ENCODE measurements around the gene SMC3. TPM values are rescaled to one million over a fixed set of nuclear protein-coding genes. Genes with fewer than 3 reads are reported as not detected.

The SMC3 gene
- total and polyA plus RNA-seq, 2 of the 4 experiments (the other 2 are of a cell fraction), result 15.0 to 15.2 TPM

DNA sequence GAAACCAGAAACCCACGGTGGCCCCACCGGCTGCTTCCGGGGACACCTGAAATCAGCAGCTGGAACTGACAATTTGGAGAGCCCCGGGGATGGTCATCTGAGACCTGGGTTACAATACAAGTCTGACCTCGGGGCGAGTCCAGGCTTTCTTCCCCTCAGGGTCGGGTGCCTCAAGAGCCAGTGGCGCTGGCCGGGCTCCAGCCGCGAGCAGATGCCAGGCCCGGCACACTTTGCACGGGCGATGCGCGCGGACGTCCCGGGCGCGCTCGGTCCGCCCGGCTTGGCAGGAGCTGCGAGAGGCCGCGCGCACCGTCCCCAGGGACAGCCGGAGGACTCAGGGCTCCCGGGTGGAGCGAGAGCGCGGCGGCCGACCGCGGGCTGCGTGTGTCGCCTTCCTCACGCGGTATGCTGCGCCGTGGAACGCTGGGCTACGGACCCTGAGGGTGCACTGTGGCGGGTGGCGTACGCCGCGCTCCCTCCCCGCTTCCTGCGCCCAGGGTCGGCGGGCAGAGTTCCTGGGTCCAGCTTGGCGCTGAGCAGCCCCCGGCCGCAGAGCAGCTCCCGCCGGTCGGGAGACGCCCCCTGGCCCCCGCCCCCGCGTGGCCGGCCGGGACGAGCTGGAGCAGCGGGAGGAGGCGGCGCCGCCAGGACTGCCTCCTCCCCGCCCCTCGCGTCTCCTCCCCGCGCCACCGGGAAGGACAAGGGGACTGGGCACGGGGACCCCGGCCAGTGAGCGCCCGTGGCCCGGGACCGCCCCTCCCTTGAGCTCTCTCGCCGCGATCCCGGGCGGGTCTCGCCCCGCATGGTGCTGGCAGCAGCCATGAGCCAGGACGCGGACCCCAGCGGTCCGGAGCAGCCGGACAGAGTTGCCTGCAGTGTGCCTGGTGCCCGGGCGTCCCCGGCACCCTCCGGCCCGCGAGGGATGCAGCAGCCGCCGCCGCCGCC is 76.4 kb downstream of the SMC3 start, which contains the start of gene RBM20 (continued):
- TF ChIP-seq SMC3 (IDR thresholded peaks at IDR 0.05; ENCODE audit: low read depth, low read length) (no peak), NFE2L2 (IDR thresholded peaks at IDR 0.05; ENCODE audit: low read depth, low read length) (no peak)

GRCh38 chr10:110644598-110645462 is 77.3 kb downstream of the SMC3 start:
- POLR2A ChIA-PET (ENCODE audit: unreplicated experiment), result no interaction called here
- Histone ChIP-seq H2AK5ac (ENCODE audit: low read depth, low read length) (no peak overlapping the region), H4K20me1 (ENCODE audit: insufficient read depth, low read length) (no peaks in the 10 kb centered on the region), H3K4me3 (ENCODE audit: insufficient read depth, low read depth, low read length) (peak overlapping the region; percentile 95), H3K9me1 (ENCODE audit: insufficient read depth, low read length) (no peaks in the 10 kb centered on the region), H3K36me3 (ENCODE audit: control insufficient read depth, insufficient read depth, low read length) (no peaks in the 10 kb centered on the region), H2AFZ (replicated peaks; ENCODE audit: low read length, poor library complexity) (peak overlapping the region; percentile 88), H2AK9ac (replicated peaks; ENCODE audit: low read depth, low read length, poor library complexity) (no peak overlapping the region), H3K4me2 (ENCODE audit: low read depth, low read length) (peak overlapping the region; percentile 97), H3K56ac (ENCODE audit: extremely low read depth, insufficient read depth, low read length) (no peak overlapping the region), H3K4me1 (ENCODE audit: control insufficient read depth, insufficient read depth, low read length) (peaks cover 2% of the 10 kb centered on the region; the same call in 1 of the 2 replicates), H4K5ac (ENCODE audit: low read depth, low read length) (no peak overlapping the region), H3K14ac (replicated peaks; ENCODE audit: low read depth, low read length) (no peak overlapping the region), H4K91ac (ENCODE audit: insufficient read depth, low read depth, low read length) (no peak overlapping the region), H3K9ac (ENCODE audit: low read depth, low read length) (peak overlapping the region; percentile 77), H3K23ac (ENCODE audit: low read depth, low read length) (peak overlapping the region; percentile 66; the same call in 1 of the 2 replicates), H3K18ac (ENCODE audit: low read depth, low read length) (no peak overlapping the region), H2BK120ac (ENCODE audit: low read depth, low read length) (no peak overlapping the region), H3K4ac (ENCODE audit: low read depth, low read length) (peak overlapping the region; percentile 20; the same call in 1 of the 2 replicates), H3K79me1 (ENCODE audit: low read depth in 1 of 2, low read length in 2 of 2) (no peaks in the 10 kb centered on the region), H2BK15ac (ENCODE audit: low read depth, low read length) (no peak overlapping the region), H3K9me3 (ENCODE audit: control insufficient read depth, insufficient read depth, low read length) (0 out of 2 replicates have a peak, but pooled peaks cover 2% of the 10 kb centered on the region), H3K27me3 (ENCODE audit: control insufficient read depth, insufficient read depth, low read length) (peaks cover 47% of the 10 kb centered on the region), H2BK20ac (ENCODE audit: low read depth, low read length) (no peak overlapping the region), H2BK5ac (ENCODE audit: low read depth, low read length, poor library complexity, severe bottlenecking) (no peak overlapping the region), H3K27ac (ENCODE audit: insufficient read depth, low read length) (no peak overlapping the region), H4K8ac (ENCODE audit: low read depth in 2 of 2, low read length in 2 of 2) (no peak overlapping the region)
- in situ Hi-C loops (cut with MboI; ENCODE audit: low sequenced_read_pairs) (no loop called here), intact Hi-C loops (cut with micrococcal nuclease) (loop anchor here (5.0 kb wide), 1 partner anchor 37 kb away; no protein-coding TSS in a partner anchor), dilution Hi-C loops (cut with HindIII; ENCODE audit: low sequenced_read_pairs, unreplicated experiment) (no loop called here)
- no peak for ATAC-seq (ENCODE audit: low read depth)
- WGBS, 2 experiments (ENCODE audit: extremely low coverage in 2 of 2, insufficient read length in 1 of 2), result no CpG with 5 or more reads among the region's 31 CpGs
- no peak for DNase-seq
- BruUV-seq (replicated peaks), result no TSS peak
- CTCF ChIA-PET, result interaction anchor here (0.6 kb wide), 1 partner anchor 253 kb away, joined by 3 read pairs; no protein-coding TSS in a partner anchor
- TF ChIP-seq NFE2L2 (IDR thresholded peaks at IDR 0.05; ENCODE audit: low read depth, low read length), result no peak
- TF ChIP-seq POLR2A (IDR thresholded peaks at IDR 0.05; ENCODE audit: low read depth, low read length), result no peak
- no peak for TF ChIP-seq BHLHE40 (IDR thresholded peaks at IDR 0.05; ENCODE audit: low read depth, low read length)
- no peak for TF ChIP-seq FOS (IDR thresholded peaks at IDR 0.05; ENCODE audit: low read depth, low read length)
- no peak for TF ChIP-seq ELK1 (IDR thresholded peaks at IDR 0.05; ENCODE audit: borderline replicate concordance, low read depth, low read length)
- no peak for TF ChIP-seq RCOR1 (IDR thresholded peaks at IDR 0.05; ENCODE audit: insufficient replicate concordance, low read length)
- no peak for TF ChIP-seq RFX5 (IDR thresholded peaks at IDR 0.05; ENCODE audit: low read depth, low read length)
- no peak for TF ChIP-seq MAZ (IDR thresholded peaks at IDR 0.05; ENCODE audit: borderline replicate concordance, low read depth, low read length)
- no peak for TF ChIP-seq MXI1 (IDR thresholded peaks at IDR 0.05; ENCODE audit: borderline replicate concordance, low read depth, low read length)
